Transverse colon (tissue), 4 donors: ENCODE data around the gene NID1. TPM values are rescaled to one million over a fixed set of nuclear protein-coding genes. Genes with fewer than 3 reads are reported as not detected.

Experiments used
- small RNA-seq, 4 donors: library from RNA; depleted of rRNA; stranded (forward); fragments of <200 nt; gene quantifications; one replicate each; pipeline ENCODE3, GENCODE V24; 2016
- total RNA-seq, 4 donors: library from RNA; depleted of rRNA; stranded (reverse); fragments of >200 nt; gene quantifications; one replicate each; pipeline ENCODE4 v1.1.0, GENCODE V29; 2016

NID1 gene
- total RNA-seq, 4 donors from 2014 or later, result 42.7 to 133 (median 63.5) TPM

Small RNAs within 50 kb of the gene (small RNA-seq; reads per million reads assigned to genes)
- gene RF00019, result 0 reads per million in 4 donors

Other genes starting within 250 kb of the NID1 start
- 10 to 100 TPM; 22.8 to 46.7 (median 32.1) TPM for gene LYST, start 198.2 kb downstream of the NID1 start, total RNA-seq
- 10 to 100 TPM in 3 of 4 donors, 1 to 10 TPM in 1; 6.0 to 16.2 (median 11.5) TPM for gene GPR137B, start 77.4 kb upstream of the NID1 start, total RNA-seq
- gene ERO1B, start 216.9 kb upstream of the NID1 start, total RNA-seq, result 10 to 100 TPM in 1 of 4 donors, 1 to 10 TPM in 3; 4.6 to 15.7 (median 8.5) TPM